Calu3 (cell line): ENCODE results near the gene ELMO3. TPM values are rescaled to one million over a fixed set of nuclear protein-coding genes. Genes with fewer than 3 reads are reported as not detected.

Experiments
- BruUV-seq: library from RNA; stranded (reverse); fragments of 400-500 nt; replicated peaks from 2 replicates; lab custom pipeline; 2021; lab: Mats Ljungman, UMichigan
- CTCF ChIA-PET: fragments of 300-600 bp; sonication (Branson Sonifier 250); formaldehyde crosslinking; loops from one replicate; lab custom pipeline; 2022; ENCODE audit warnings: antibody characterized with exemption; lab: Charles Lee
- DNase-seq: peaks from one replicate; pipeline ENCODE4 v3.0.0; 2022
- H3K27ac Mint-ChIP-seq: one replicate; pipeline ENCODE4 v1.8.0; 2022; ENCODE audit warnings: mixed read lengths; ENCODE audit not compliant: unreplicated experiment
- H3K27me3 Mint-ChIP-seq: one replicate; pipeline ENCODE4 v1.8.0; 2022; ENCODE audit warnings: mixed read lengths; ENCODE audit not compliant: unreplicated experiment
- H3K36me3 Mint-ChIP-seq: one replicate; pipeline ENCODE4 v1.8.0; 2022; ENCODE audit warnings: mild to moderate bottlenecking, moderate library complexity, mixed read lengths; ENCODE audit not compliant: insufficient read depth, unreplicated experiment
- H3K4me1 Mint-ChIP-seq: one replicate; pipeline ENCODE4 v1.8.0; 2022; ENCODE audit warnings: mild to moderate bottlenecking, low read depth, mixed read lengths; ENCODE audit not compliant: unreplicated experiment
- H3K4me3 Mint-ChIP-seq: one replicate; pipeline ENCODE4 v1.8.0; 2022; ENCODE audit warnings: mild to moderate bottlenecking, low read depth, moderate library complexity, mixed read lengths; ENCODE audit not compliant: unreplicated experiment
- H3K9me3 Mint-ChIP-seq: one replicate; pipeline ENCODE4 v1.8.0; 2022; ENCODE audit warnings: low read depth, mixed read lengths; ENCODE audit not compliant: unreplicated experiment
- intact Hi-C: fragments of 100-400 bp; cut with micrococcal nuclease; formaldehyde crosslinking; loops from one replicate; pipeline ENCODE4 v1.10.0; 2022; ENCODE audit not compliant: unreplicated experiment
- total RNA-seq: library from RNA; stranded (reverse); gene quantifications from 2 replicates; pipeline ENCODE4 v1.2.3, GENCODE V29; 2022
- TF ChIP-seq, protein P1 (sequence below): fragments of 200-600 bp; IDR thresholded peaks from one replicate; pipeline ENCODE4 v1.8.0; 2022; ENCODE audit warnings: antibody characterized with exemption; ENCODE audit not compliant: unreplicated experiment

Gene ELMO3
- total RNA-seq, 1 experiment from 2014 or later, result 31.9 TPM

DNA sequence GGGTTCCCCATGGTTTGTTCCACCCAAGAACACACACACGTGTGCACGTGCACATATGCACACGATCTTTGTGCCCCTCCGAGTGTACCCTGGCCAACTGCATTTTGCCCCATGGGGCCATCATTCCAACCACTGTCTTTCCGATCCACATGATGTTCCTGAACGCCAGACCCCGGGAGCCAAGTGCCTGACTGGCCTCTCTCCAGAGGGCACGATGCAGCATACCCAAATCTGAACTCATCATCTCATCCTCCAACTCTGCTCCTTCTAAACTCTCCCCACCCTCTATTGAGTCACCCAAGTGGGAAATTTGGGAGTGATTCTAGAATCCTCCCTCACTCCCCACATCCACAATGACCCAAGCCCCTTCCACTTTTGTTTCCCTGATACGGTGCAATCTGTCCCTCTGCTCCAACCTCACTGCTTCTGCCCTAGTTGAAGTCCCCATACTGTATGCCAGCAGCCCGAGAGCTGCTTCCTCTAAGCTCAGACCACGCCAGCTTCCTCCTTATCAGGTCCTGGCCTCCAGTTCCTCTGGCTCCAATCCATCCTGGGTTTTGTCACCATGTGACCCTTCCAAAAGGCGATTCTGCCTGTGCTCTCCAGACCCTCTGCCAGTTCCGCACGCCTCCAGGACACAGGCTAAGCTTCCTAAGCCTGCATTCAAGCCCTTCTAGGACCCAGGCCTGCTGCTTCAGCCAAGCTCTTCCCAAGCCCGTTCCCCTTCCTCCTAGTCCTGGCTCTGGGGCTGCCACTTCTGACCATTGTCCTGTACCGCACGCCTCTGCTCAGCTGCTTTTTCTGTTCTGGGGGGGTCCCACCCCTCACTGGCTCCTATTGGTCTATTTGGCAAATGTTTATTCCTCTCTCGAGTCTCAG lies 17.9 kb downstream of the ELMO3 start:
- Mint-ChIP-seq H3K27ac (no peak overlapping the region), H3K4me3 (no peak overlapping the region)
- intact Hi-C loops, result no loop called here

DNA sequence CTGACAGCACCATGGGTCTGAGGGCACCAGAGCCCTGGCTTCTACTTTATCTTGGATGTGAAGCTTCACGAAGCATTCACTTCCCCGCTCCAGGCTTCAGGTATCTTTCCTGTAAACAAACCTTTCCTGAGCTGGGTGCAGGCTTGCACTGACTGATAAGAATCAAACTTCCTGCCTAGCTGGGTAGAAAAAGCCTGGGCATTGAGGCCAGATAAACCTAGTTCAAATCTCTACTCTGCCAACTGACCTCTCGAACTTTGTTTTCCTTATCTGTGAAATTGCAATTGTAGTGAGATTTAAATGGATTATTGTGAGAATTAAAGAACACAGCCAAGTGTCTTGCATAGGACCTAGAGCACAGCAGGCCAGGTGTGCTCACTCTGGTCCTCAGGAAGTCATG lies 25.1 kb downstream of the ELMO3 start:
- no peaks in the 10 kb centered on the region for H3K9me3 Mint-ChIP-seq
- no peak overlapping the region for H3K4me3 Mint-ChIP-seq
- TF ChIP-seq, protein P1, sequence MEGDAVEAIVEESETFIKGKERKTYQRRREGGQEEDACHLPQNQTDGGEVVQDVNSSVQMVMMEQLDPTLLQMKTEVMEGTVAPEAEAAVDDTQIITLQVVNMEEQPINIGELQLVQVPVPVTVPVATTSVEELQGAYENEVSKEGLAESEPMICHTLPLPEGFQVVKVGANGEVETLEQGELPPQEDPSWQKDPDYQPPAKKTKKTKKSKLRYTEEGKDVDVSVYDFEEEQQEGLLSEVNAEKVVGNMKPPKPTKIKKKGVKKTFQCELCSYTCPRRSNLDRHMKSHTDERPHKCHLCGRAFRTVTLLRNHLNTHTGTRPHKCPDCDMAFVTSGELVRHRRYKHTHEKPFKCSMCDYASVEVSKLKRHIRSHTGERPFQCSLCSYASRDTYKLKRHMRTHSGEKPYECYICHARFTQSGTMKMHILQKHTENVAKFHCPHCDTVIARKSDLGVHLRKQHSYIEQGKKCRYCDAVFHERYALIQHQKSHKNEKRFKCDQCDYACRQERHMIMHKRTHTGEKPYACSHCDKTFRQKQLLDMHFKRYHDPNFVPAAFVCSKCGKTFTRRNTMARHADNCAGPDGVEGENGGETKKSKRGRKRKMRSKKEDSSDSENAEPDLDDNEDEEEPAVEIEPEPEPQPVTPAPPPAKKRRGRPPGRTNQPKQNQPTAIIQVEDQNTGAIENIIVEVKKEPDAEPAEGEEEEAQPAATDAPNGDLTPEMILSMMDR, result no peak
- peaks cover 31% of the 10 kb centered on the region for H3K36me3 Mint-ChIP-seq
- intact Hi-C loops, result no loop called here
- H3K27ac Mint-ChIP-seq, result no peak overlapping the region
- H3K4me1 Mint-ChIP-seq, result peaks cover 39% of the 10 kb centered on the region
- no peaks in the 10 kb centered on the region for H3K27me3 Mint-ChIP-seq
- no peak for DNase-seq
- BruUV-seq, result no TSS peak
- CTCF ChIA-PET, result no interaction called here

More for the DNA sequence above, 17.9 kb downstream of the ELMO3 start:
- DNase-seq, result no peak
- Mint-ChIP-seq H3K4me1 (no peaks in the 10 kb centered on the region), H3K9me3 (no peaks in the 10 kb centered on the region), H3K36me3 (no peaks in the 10 kb centered on the region), H3K27me3 (peaks cover 28% of the 10 kb centered on the region)
- CTCF ChIA-PET, result no interaction called here
- TF ChIP-seq, protein P1, result no peak
- no TSS peak for BruUV-seq

DNA sequence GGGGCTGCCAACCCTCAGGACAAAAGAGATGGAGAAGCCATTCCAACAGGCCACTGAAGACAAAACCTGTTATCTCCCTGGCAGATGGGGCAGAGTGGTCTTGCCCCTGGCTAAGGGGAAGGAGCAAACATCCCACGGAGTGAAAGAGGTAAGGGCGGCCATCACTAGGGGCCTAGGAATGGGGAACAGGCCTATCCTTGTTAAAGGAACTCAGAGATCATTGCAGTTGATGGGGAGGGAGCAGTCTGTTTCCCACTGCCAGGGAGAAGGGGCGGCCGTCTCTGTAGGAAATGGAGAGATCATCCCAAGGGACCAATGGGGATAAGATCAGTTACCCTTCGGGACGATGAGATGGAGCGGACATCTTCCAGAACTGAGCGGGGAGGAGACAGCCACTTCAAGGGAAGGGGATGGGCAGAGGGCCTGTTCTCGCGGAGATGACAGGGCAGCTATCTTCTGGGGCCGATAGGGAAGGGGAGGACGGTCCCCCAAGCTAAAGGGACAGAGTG lies 27.4 kb downstream of the ELMO3 start:
- peaks cover 40% of the 10 kb centered on the region for H3K4me1 Mint-ChIP-seq
- DNase-seq, result no peak
- peak overlapping the region; percentile 99 for H3K4me3 Mint-ChIP-seq
- H3K9me3 Mint-ChIP-seq, result no peaks in the 10 kb centered on the region
- H3K27me3 Mint-ChIP-seq, result no peaks in the 10 kb centered on the region
- CTCF ChIA-PET, result interaction anchor here (0.9 to 2.5 kb wide), 7 partner anchors 10 to 295 kb away, joined by 3 to 9 read pairs (median 4); partner anchors contain the start of genes ELMO3 and FHOD1
- TF ChIP-seq, protein P1, result no peak
- peak overlapping the region; percentile 99 for H3K27ac Mint-ChIP-seq
- peaks cover 55% of the 10 kb centered on the region for H3K36me3 Mint-ChIP-seq
- intact Hi-C loops, result loop anchor here (2.0 kb wide), 1 partner anchor 20 kb away; the partner anchor contains the start of gene FHOD1
- BruUV-seq, result TSS peak; percentile 17

DNA sequence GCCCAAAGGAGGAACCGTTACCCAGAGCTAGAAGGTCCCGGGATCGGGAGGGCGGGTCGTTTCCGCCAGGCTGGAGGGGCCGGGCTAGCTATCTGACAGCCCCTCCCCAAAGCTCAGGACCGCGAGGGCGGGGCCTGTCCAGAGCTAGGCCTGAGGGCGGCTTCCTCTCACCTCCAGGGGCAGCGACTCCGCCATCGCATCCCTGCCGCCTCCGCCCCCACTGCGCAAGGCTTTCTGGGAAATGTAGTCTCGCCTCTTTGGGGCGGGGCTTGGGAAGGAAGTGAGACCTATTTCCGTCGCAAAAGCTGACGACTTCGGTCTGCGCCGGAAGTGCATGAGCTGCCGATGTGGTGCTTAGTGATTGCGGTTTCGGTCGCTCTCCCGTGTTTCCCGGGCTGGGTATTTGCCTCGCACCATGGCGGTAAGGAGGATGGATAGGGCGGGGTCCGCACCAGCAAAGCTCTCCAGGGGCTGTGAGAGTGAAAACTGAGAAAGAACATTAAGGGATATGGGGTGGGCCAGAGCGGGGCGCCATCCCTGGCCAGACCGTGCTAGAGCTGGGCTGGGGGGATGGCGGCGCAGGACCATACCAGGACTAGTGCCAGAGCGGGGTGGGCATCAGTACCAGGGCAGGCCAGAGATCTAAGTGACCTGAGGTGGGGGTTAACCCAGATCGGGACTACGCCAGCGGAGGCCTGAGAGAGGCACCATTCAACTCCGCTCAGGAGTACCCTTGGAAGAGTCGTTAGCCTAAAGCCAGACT lies 28.1 kb downstream of the ELMO3 start, which contains the start of gene TMEM208:
TMEM208 (plus strand) TSS at position 327 of the 763 bp plus-strand sequence; CDS start at position 416, 89 bp downstream.
- peak; percentile 99 for DNase-seq
- CTCF ChIA-PET, result interaction anchor here (0.5 to 2.5 kb wide), 8 partner anchors 9 to 294 kb away, joined by 3 to 9 read pairs (median 4); partner anchors contain the start of genes ELMO3 and FHOD1
- H3K27ac Mint-ChIP-seq, result peak within 1 kb of the TSS; percentile 99
- H3K9me3 Mint-ChIP-seq, result no peaks in the 10 kb centered on the region
- H3K36me3 Mint-ChIP-seq, result peaks cover 60% of the 10 kb centered on the region
- H3K27me3 Mint-ChIP-seq, result no peaks in the 10 kb centered on the region
- peak within 1 kb of the TSS; percentile 99 for H3K4me3 Mint-ChIP-seq
- intact Hi-C loops, result loop anchor here (2.0 kb wide), 1 partner anchor 20 kb away; the partner anchor contains the start of gene FHOD1
- TF ChIP-seq, protein P1, result no peak
- H3K4me1 Mint-ChIP-seq, result peaks cover 40% of the 10 kb centered on the region
- BruUV-seq, result no TSS peak
